ENCODE data around the gene CPNE2.

Gene CPNE2

DNA sequence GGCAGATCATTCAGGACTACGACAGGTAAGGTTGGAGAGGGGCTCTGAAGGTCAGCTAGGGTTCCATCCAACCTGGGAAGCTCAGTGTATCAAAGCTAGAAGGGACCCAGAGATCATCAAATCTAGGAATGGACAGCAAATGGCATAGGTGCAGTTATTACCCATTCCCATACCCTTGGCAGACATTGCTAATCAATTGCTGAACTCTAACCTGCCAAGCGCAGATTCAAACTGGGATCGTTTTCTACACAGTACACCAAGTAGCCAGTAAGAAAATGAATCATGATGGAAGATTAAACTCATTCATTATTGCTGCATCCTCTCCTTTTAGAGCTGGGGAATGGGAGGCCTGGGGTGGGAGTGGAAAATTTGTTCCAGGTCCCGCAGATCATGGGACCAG, 33.6 kb downstream of the CPNE2 start:
- FAIRE-seq: no peak

DNA sequence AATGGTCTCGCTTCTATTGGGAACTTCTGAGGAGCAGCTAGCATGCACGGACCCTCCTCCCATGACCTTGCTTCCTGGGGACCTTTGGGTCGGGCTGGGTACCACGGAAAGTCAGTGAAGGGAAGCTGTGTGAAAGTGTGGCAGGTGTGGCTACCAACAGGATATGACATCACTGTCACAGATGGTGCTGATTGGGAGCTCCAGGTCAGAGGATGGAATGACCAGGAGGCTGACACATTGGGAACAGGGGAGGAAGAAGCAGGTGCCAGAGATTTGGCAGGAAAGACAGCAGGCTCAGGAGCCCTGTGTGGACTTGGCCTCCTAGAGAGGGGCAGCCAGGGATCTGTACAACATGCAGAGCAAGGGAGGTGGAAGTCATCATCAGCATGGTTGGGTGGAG, 34.0 kb downstream of the CPNE2 start:
- no peak for FAIRE-seq

DNA sequence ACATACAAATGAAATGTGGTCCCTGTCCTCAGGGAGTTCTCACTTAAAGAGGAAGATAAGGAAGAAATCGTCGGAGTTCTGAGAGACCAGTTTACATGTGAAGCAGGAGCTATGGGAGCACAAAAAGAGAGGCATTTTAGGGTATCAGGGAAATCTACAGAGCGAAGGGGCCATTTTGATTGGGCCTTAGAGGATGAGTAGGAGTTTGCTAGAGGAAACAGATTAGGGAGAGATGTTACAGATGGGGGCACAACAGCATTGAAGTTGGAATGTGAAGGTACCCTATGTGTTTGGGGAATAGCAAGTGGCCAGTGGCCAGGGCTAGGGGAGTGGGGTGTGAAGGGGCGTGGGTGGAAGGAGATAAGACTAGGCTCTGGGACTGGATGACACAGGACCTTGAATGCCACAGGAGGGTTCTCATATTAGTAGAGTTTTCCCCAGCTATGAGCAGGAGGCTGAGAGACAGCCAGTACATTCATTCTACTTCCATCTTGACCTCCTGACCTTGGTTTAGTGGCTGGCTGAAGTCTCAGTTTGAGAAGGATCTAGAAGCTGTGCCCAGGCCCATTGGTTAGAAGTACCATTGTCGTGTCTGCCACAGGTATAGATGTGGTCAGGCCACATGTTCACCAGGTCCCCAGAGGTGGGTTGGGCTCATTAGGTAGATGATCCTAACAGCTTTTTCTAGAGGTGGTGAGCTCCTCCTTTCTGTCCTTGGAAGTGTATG, 34.8 kb downstream of the CPNE2 start:
- no peak for FAIRE-seq

DNA sequence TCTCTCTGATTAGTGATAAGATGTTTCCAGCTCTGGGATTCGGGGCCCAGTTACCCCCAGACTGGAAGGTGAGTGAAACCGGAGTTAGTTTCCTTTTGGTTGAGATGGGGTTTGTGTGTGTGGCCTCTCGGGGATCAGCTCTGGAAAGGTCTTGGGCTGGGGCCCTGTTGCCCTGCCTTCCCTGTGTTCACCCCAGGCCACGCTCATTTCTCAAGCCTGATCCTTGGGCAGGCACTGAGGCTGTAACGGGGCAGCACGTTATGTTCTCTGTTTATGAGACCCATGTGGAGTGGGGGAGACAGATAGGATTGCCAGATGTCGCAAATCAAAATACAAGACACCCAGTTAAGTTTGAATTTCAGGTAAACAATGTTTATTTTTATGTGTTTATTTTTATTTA, 35.5 kb downstream of the CPNE2 start:
- no peak for FAIRE-seq

DNA sequence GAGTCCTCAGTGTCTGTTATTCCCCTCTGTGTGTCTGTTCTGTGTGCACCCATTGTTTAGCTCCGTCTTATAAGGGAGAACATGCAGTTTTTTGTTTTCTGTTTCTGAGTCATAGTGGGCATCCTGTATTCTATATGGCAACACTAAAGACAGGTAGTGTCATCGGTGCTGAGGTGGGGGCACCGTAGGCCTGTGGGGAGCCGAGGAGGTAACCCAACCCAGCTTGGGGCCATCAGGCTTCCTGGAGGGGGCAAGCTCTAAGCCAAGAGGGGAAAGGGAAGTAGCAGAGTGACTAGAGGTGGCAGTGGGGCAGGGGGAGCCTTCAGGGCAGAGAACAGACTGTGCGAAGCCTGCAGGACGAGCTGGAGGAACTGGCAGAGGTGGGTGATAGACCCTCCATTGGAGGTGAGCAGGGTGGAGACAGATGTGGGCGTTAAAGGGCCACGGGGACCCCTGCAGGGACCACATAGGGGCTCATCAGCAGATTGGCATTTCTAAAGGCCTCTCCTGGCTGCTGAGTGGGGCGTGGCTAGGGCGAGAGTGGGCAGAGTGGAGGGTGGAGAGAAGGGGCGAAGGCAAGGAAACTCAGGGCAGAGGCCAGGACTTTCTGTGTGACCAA, 36.5 kb downstream of the CPNE2 start:
- FAIRE-seq: no peak

DNA sequence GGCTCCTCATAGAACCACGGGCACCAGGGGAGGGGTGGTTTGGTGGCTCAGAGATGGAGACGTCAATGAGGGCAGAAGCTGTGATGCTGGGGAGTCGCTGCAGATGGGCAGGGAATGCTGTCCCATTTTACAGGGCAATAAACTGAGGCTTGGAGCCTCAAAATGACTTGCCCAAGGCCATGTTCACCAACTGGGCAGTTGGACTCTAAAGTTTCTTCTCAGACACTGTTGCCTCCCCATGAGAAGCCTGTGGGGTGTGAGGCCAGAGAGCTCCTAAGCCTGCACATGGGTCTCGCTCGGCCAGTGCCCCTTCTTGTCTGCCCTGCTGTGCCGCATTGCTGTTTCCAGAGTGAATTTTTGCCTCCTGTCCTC, 38.6 kb downstream of the CPNE2 start:
- no peak for FAIRE-seq

DNA sequence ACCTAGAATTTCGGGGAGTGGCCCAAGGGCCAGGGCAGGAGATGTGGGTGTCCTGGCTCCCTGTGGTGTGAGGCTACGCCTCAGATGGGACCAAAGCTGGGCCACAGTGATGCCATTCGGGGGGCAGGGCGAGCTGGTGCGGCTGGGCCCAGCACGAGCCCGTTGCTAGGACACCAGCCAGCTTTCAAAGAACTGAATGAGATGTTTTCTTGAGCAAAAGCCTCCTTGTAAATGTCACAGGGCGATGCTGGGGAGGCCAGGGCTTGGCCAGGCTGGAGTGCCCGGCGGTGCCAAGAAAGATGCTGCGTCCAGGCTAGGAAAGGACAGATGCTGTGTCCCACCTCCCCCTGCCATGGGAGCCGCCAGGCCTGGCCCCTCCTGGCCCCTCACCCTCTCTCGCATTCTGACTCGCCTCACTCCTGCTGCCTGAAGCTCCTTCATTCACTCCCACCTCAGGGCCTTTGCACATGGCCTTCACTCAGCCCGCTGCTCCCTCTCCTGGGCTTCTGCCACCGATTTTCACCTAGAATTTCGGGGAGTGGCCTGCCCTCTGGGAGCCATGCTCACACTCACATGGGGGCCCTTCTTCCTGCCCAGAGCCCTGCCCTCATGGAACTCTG, 39.1 kb downstream of the CPNE2 start:
- FAIRE-seq: no peak

DNA sequence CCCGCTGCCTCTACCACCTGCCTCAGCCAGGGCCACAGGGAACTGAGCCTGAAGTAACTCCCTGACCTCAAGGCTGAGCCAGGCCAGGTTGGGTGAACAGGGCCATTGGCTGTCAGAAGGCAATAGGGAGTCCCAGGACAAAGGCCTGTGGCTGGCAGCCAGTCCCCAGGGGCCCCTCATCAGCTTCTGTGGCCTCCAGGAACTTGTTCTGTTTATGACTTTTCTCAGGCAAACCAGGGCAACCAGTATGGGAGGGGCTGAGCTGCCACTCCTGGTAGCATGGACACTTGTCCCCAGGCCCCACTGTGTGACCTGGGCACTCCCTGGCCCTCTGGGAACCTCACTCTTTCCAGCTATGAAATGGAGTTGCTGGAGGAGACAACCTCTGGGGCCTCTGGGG, 40.1 kb downstream of the CPNE2 start:
- no peak for FAIRE-seq

DNA sequence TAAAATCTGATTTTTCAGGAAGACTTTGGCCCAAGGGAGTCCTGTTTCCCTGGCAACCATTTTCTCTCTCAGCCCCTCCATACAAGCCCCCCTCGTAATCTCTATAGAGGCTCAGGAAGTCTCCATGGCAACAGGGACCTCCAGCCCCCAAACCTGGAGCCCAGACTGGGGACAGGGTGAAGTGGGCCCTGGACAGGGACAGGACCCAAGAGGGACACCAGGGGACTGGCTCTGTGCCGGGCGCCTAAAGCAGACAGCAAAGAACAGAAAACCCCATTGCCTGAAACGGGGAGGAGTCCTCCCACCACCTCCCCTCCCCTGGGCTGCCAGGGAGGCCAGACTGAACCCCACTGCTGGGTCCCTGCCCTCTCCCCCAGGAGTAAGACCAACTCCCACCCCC, 40.6 kb downstream of the CPNE2 start:
- no peak for FAIRE-seq

DNA sequence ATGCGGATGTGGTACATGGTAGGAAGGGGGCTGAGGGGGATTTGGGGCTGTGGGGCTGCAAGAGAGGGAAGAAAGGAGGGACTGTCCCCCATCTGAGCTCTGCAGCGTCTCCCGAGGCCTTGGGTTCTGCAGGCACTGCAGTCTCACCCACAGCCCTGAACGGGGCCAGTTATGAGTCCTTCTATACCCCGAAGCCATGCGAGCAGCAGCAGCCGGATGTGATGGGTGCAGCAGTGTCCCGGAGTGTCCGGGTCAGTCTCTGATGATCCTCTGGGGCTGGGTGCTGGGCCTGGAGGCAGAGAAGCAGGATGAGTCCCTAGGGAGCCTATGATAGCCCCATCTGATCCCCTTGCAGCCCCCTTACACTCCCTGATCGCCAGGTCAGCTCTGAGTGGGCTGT, 41.5 kb downstream of the CPNE2 start:
- FAIRE-seq: no peak

DNA sequence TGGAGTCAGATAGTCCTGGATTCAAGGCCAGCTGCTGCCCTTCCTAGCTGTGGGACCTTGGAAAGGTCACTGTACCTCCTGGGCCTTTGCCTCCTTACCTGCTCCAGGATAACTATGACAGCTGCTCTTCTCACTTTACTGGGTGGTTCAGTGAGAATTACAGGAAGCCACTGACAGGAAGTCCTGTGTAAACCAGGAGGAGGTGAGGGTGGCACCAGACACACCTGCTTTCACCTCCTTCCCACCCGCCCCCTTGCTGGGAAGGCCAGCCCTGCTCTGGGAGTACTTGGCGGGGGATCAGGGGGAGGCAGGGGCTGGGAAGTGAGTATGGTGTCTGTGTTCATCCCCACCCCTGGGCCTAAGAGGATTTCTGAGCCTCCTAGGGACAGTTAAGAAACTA, 42.6 kb downstream of the CPNE2 start:
- FAIRE-seq: no peak

DNA sequence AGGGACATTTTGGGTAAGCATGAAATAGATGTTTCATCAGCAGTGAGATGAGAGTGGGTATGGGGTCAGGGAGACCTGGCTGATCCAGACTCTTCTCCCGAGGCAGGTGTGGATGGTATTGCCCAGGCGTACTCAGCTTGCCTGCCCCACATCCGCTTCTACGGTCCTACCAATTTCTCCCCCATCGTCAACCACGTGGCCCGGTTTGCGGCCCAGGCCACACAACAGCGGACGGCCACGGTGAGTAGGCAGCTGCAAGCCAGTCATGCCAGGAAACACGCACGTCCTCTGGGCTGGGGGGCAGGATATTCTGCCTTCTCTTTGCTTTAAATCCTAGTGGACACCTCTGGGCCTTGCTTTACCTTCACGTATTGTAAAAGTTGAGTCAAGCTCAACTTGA, 44.7 kb downstream of the CPNE2 start:
- no peak for FAIRE-seq

DNA sequence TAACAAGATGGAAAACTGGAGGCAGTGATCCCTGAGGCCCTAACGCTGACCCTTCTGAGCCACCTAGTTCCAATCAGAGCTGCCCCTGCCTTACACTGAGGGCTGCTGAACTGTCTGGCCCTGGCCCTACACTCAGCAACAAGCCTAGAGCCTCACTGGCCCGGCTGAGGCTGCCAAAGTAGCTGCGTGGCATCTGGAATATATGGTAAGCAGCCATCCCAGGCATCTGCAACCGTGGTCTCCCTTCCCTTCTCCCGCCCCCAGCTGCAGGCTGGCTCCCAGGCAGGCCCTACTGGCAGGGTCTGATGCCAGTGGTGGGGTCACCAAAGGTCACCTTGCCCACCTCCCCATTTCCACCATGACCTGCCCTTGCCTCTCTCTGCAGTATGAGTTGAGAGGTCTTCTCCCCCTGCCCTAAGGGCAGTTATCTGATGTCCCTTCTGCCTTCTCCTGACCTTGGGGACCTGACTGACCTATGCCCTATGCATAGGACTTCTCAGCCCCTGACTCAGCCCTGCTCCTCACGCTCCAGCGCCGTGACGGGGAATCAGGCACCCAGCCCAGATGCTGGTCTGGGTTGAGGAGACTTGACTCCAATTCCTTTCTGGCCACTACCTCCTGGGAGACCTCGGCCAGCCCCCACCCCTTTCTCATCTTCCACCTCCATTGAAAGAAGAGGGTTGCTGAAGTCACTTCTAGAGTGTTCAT, 45.3 kb downstream of the CPNE2 start:
- no peak for FAIRE-seq

DNA sequence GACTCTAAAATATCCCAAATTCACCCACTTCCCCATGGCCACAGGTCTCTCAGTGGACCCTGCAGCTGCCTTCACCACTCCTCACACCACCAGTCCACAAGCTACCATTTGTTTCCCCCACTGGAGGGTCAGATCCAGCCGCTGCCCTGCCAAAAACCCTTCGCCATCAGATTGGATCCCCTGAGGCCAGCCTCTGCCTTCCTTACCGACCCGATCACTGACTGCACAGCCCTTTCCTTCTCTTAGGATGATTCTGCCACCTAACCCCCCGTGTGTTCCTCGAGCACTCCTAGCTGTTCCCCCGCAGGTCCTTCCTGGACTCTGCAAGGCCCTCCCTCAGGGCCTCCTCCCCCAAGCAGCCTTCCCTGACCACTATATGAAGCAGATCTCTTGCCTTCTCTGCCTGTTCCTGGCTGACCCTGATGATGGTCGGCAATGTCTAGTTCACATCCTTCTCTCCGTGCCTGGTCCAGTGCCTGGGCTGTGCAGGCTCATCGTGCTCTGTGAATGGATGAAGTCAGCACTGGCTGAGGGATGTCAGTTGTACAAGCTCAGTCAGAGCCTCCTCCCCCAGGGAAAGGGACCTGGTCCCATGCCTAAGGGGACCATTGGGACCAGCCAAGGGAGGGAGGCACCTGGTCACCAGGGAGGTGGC, 46.0 kb downstream of the CPNE2 start:
- no peak for FAIRE-seq

DNA sequence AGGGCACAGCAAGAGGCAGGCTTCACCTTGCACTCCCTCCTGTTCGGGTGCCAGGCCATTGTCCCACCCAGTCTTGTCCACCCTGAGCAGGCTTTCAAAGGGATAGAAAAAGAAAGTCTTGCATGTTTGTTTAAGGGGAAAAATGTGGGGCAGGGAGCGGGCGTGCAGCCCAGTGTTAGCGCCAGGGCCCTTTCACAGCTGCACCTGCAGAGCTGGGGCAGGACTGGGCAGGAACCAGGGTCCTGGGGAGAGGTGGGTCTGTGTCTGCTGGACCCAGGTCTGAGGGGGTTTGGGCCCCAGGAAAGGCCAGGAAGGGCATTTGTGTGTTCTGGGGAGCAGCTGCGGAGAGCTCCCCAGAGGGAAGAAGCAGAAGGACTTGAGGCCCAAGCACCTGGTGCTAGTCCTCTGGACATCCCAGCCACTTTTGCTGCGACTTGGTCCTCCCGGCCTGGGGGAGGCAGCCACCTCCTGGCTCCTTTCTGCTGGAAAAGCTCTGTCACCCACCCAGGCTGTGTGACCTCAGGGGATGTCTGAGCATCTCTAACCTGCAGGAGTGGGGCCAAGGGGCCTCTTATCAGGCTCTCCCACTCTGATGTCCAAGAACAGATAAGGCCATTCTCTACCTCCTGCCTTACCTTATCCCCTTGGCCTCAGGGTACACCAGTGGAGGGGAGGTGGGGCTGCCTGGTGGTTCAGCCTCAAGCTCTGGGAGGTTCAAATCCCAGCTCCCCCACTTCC, 48.7 kb downstream of the CPNE2 start:
- no peak for FAIRE-seq

DNA sequence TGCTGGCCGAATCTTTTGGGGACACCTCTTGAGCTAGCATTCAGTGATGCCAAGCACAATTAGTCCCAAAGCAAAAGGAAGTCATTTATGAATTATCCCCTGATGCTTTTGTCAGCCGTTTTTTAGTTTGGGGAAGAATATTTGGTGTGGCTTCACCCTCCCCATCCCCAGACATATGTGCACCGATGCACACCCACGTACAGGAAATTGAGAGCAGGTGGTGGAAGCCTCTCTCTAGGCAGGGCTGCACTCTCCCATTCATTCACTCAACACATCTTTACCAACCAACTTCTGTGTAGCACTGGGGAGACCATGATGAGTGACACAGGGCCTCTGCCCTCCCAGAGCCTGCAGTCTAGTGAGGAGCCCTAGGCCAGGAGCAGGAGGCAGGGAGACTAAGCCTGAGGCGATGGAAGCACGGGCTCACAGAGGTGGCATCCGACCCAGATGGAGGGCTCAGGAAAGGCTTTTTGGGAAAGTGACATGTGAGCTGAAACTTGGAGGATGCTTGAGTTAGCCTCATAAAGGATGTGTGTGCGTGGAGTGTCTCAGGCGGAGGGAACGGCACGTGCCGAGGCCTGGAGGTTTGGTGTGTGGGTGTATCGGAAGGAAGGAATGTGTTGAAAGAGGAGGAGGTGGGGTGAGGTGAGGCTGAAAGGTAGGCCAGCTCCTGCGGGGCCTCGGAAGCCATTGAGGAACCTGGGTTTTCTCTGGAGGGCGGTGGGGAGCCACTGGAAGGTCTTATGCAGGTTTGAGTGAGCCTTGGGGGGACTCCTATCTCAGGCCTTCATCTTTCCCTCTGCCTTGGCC, 49.6 kb downstream of the CPNE2 start:
- FAIRE-seq: no peak

DNA sequence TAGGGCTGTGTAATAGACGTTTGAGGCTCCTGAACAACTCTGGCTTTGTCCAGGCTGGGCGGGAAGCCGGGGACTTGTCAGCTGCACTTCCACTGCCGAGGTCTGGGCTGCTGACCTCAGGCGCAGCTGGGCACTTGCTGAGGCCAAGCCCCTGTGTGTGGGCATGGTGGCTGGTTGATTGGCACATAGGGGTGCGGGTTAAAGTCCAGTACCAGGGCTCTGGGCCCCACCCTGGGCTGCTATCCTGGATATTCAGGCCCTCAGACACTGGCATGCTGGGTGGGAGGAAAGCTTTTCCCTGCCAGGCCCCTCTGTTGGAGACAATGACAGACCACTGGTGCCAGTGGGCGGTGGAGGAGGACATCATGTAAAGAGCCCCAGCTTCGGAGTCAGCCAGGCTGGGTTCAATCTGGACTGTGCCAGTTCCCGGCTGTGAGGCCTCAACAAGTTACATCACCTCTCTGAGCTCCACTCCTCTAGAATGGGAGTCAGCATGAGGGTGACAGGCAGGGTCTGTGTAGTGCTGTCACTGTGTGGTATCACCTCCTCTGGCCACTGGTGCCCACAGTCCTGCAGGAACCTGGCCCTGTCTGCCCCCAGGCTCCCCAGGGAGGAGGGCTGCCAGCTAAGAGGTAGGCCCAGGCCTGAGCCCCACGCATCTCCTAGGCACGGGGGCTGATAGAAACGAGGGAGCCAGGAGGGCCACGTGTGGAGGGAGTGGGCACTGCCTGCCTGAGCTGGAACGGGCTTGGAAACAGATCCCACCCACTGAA, 51.0 kb downstream of the CPNE2 start:
- no peak for FAIRE-seq

DNA sequence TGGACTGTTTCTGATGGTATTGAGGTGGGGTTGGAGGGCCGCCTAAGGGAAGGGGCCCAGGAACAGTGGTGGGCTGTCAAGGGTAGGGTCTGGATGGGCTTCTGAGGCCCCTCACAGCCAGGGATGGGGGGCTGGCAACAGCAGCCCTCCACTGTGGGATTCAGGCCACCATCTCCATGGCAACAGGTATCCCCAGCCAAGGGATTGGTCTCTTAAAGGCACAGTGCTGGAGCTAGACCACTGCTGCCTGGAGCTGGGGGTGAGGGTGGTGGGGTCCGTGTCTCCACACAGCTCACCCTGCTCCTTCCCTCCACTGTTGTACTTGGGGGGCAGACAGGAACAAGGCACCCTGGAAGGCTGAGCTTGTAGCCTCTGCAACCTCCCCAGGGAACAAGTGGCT, 51.6 kb downstream of the CPNE2 start:
- no peak for FAIRE-seq

DNA sequence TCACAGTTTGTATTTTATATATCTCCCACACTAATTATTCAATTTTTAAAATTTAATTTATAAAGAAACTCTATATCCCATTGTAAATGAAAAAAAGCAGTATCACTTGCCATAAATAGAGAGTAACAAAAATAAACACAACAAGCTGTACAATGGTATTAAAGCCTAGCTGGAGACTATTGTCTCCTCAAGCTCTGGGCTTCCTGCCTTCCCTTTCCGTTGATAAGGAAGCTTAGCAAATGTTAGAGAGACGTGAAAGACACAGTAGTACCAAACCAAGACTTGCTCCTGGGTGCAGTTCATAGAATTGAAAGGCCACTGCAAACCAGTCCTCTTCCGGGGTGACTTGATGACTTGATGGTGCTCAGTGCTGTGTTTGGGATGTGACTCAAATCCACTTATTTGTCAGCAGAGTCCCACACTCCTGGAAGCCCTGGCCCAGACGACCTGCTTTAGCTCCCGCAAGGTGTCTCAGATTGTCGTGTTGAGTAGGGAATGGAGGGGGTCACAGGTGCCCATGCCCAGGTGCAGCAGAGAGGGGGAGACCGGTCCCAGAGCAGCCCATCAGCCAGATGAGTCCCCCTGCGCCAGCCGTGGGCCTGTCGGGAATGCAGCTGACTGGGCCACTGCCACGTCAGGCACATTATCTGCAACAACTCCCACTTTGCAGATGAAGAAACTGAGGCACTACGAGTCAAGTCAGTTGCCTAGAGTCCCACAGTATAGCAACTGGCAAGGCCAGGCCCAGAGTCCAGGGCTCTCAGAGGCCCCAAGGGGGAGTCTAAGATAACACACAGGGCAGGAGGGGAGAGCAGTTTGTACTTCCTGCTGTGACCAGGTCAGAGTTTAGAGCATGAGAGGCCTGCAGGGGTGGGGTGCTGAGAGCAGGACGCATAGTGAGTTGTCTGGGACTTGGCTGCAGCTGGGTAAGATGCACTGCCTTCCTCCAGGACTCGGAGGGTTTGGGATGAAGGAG, 53.0 kb downstream of the CPNE2 start:
- no peak for FAIRE-seq
